Osteocyte (in vitro differentiated cells): Measurements from ENCODE around the gene ALK. TPM values are rescaled to one million over a fixed set of nuclear protein-coding genes. Genes with fewer than 3 reads are reported as not detected.

Experiments used
- DNase-seq: peaks from one replicate; pipeline ENCODE4 v3.0.0; 2021; ENCODE audit warnings: mixed read lengths; ENCODE audit not compliant: unreplicated experiment; ENCODE audit errors: extremely low spot score
- H3K27ac Mint-ChIP-seq: one replicate; pipeline ENCODE4 v1.8.0; 2021; ENCODE audit warnings: mild to moderate bottlenecking, mixed read lengths; ENCODE audit not compliant: unreplicated experiment
- H3K27me3 Mint-ChIP-seq: one replicate; pipeline ENCODE4 v1.8.0; 2021; ENCODE audit warnings: mixed read lengths; ENCODE audit not compliant: unreplicated experiment
- H3K36me3 Mint-ChIP-seq: one replicate; pipeline ENCODE4 v1.8.0; 2021; ENCODE audit warnings: mixed read lengths; ENCODE audit not compliant: unreplicated experiment
- H3K4me1 Mint-ChIP-seq: one replicate; pipeline ENCODE4 v1.8.0; 2021; ENCODE audit warnings: mixed read lengths; ENCODE audit not compliant: unreplicated experiment
- H3K4me3 Mint-ChIP-seq: one replicate; pipeline ENCODE4 v1.8.0; 2021; ENCODE audit warnings: mild to moderate bottlenecking, moderate library complexity, mixed read lengths; ENCODE audit not compliant: unreplicated experiment
- H3K9me3 Mint-ChIP-seq: one replicate; pipeline ENCODE4 v1.8.0; 2021; ENCODE audit warnings: mixed read lengths; ENCODE audit not compliant: unreplicated experiment
- CTCF ChIP-seq: fragments of 200-600 bp; sonication (generic); IDR thresholded peaks from 2 replicates; pipeline ENCODE4 v1.5.0; 2021; ENCODE audit warnings: antibody characterized with exemption, mild to moderate bottlenecking, moderate library complexity
- total RNA-seq: library from RNA; stranded (reverse); gene quantifications from 2 replicates; pipeline ENCODE4 v1.2.1, GENCODE V29; 2021

The ALK gene
- total RNA-seq, 1 donor from 2014 or later: not detected

- DNase-seq: no peak
- H3K27me3 Mint-ChIP-seq: peaks cover 5% of the 10 kb centered on the region
- H3K4me1 Mint-ChIP-seq: no peaks in the 10 kb centered on the region
- H3K36me3 Mint-ChIP-seq: no peaks in the 10 kb centered on the region
- H3K9me3 Mint-ChIP-seq: no peaks in the 10 kb centered on the region
- no peak for TF ChIP-seq CTCF
- H3K4me3 Mint-ChIP-seq: no peak overlapping the region
- H3K27ac Mint-ChIP-seq: no peak overlapping the region
Measured at GRCh38 chr2:29725610-29726009, 195.8 kb downstream of the ALK start.

- Mint-ChIP-seq H3K27me3 (peaks cover 5% of the 10 kb centered on the region), H3K36me3 (no peaks in the 10 kb centered on the region), H3K4me3 (no peak overlapping the region), H3K27ac (no peak overlapping the region), H3K9me3 (no peaks in the 10 kb centered on the region), H3K4me1 (no peaks in the 10 kb centered on the region)
- no peak for DNase-seq
- no peak for TF ChIP-seq CTCF
Measured at GRCh38 chr2:29724282-29724681, 197.1 kb downstream of the ALK start.

GRCh38 chr2:29723255-29724001 is 198.0 kb downstream of the ALK start:
- H3K4me1 Mint-ChIP-seq: no peaks in the 10 kb centered on the region
- H3K27me3 Mint-ChIP-seq: peaks cover 7% of the 10 kb centered on the region
- H3K27ac Mint-ChIP-seq: no peak overlapping the region
- H3K36me3 Mint-ChIP-seq: no peaks in the 10 kb centered on the region
- no peak for DNase-seq
- TF ChIP-seq CTCF: no peak
- H3K9me3 Mint-ChIP-seq: no peaks in the 10 kb centered on the region
- H3K4me3 Mint-ChIP-seq: no peak overlapping the region

GRCh38 chr2:29719639-29720038 is 201.7 kb downstream of the ALK start:
- Mint-ChIP-seq H3K4me1 (no peaks in the 10 kb centered on the region), H3K9me3 (no peaks in the 10 kb centered on the region), H3K27ac (no peak overlapping the region), H3K4me3 (no peak overlapping the region), H3K36me3 (no peaks in the 10 kb centered on the region), H3K27me3 (peaks cover 15% of the 10 kb centered on the region)
- DNase-seq: no peak
- no peak for TF ChIP-seq CTCF

GRCh38 chr2:29718076-29718686 is 203.2 kb downstream of the ALK start:
- Mint-ChIP-seq H3K4me1 (no peaks in the 10 kb centered on the region), H3K4me3 (no peak overlapping the region), H3K27me3 (peaks cover 15% of the 10 kb centered on the region), H3K9me3 (no peaks in the 10 kb centered on the region), H3K36me3 (no peaks in the 10 kb centered on the region), H3K27ac (no peak overlapping the region)
- DNase-seq: no peak
- no peak for TF ChIP-seq CTCF
